ENCODE measurements around the gene MUC2.

Gene MUC2

DNA sequence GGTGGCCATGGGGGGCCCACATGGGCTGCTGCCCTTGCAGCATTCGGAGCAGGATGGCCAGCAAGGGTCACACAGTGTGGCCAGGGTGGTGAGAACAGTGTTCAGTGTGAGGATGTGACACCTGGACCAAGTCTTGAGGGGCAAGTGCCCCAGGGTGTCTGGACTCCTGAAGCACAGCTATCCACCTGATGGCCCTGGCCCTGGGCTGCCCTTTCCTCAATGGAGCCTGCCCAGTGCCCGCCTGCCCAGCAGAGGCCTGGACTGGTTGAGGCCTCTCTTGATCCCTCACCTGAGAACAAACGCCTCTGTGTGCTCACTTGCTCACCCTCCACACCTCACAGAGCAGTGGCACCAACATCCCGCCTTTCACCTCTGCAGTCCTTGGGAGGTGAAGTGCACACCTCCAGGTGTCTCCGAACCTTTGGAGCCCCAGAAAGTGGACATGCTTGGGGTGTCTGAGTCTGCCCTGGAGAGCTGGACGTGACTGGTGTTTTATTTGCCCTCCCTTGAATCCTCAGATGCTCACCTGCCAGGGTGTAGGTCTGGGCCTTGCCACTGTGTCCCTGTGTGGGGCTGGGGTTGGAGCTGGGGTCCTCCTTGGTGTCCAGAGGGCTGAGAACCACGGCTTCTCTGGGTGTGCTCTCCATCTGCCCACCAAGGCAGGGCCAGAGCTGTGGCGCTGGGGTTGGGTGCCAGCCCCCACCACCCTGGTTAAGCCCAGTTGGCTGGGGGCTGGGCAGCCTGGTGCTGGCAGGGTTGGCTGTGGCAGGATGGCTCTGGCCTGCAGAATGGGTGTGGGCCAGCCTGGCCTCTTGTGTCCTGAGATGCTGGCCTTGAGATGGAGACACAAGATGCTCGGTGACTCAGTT lies 3.8 kb upstream of the MUC2 start:
- in situ Hi-C loops (cut with MboI; ENCODE audit: low sequenced_read_pairs) = loop anchor here (25.0 kb wide), 1 partner anchor 209 kb away; no protein-coding TSS in a partner anchor

- in situ Hi-C loops (cut with MboI; ENCODE audit: low sequenced_read_pairs) = loop anchor here (25.0 kb wide), 1 partner anchor 209 kb away; no protein-coding TSS in a partner anchor
These were observed 3.0 kb upstream of the MUC2 start for GRCh38 chr11:1071571-1072115.

DNA sequence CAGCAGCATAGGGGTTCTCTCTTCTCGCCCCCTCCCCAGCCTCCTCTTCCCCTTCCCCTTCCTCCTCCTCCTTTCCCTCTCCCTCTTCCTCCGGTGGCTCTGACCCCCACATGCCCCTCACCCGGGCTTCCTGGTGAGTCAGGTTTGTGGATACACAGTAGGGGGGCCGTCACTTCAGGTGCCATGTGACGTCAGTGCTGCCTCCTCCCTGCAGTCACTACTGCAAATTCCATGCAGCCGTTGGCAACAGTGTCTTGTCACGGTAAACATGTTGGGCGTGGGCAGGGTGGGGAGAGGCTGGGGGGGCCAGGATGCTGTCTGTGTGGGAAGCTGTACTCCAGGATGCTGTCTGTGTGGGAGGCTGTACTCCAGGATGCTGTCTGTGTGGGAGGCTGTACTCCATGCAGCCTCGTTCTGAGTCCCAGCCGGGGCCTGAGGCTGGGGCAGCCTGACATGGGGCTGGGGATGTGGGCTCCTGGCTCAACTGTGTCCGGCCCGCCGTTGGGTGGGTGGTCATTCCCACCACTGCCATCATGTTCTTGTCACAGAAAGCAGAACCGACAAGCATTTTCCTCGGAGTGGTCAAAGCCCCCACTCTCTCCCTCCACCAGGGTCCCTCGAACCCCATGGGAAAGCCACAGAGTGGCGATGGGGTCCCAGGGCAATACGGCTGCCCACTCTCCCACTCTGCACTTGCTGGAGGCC lies 2.4 kb upstream of the MUC2 start:
- in situ Hi-C loops (cut with MboI; ENCODE audit: low sequenced_read_pairs) = loop anchor here (25.0 kb wide), 1 partner anchor 210 kb away; no protein-coding TSS in a partner anchor

DNA sequence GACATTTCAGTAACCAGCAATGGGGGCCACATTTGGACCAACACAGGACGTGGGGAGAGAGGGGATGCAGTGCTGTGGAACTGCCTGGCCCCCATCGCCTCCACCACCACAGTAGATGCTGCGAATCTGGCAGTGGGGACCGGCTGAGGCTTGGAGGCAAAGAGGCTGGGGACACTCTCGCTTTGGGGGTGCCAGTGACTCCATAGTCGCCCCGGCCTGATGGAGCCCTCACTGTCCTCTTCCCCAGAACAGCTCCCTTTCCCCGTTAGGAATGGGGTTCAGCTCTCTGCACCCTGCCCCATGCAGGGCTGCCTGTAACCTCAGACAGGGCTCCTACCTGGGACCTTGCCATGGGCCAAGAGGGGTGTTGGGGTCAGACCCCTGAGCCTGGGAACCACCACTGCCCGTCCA lies 1.8 kb upstream of the MUC2 start:
- in situ Hi-C loops (cut with MboI; ENCODE audit: low sequenced_read_pairs) = loop anchor here (25.0 kb wide), 1 partner anchor 211 kb away; no protein-coding TSS in a partner anchor

DNA sequence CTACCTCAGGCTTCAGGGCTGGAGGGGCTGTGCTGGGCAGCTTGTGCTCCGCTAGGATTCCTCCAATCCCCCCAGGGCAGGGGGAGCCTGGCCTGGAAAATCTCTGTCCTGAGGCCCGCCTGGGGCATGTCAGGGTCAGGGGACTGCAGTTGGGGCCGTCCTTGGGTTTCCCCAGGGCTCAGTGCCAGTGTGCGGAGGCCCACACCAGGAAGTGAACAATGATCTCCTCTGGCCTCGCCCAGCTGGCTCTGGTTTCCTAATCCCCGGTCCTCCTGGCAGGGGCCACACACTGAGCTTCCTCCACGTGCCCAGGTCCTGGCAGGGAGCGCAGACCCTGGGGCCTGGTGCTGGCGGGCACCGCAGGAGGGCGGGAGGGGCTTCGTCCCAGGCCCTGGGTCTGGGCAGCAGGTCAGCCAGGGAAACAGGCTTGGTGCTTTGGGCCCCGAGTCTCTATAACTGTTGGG lies 1.4 kb upstream of the MUC2 start:
- in situ Hi-C loops (cut with MboI; ENCODE audit: low sequenced_read_pairs) = loop anchor here (25.0 kb wide), 1 partner anchor 211 kb away; no protein-coding TSS in a partner anchor

DNA sequence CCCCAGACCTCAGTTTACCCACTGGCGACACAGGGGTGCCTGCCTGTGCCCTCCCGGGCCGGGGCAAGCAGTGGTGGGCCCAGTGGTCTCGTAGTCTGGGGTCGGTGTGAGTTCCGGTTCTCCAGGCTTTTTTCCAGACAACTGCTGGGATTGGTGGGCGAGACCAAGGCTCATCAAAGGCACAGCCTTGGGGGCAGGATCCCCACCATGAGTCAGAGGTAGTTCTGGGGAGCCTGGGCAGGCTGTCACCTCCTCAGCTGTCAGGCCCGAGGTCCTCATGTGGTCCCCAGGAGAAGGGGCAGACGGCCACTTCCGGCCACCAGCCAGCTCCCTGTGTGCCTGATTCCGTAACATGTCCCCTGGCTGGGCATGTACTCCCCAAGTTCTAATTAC lies 827 bp upstream of the MUC2 start:
- in situ Hi-C loops (cut with MboI; ENCODE audit: low sequenced_read_pairs) = loop anchor here (25.0 kb wide), 1 partner anchor 212 kb away; no protein-coding TSS in a partner anchor

DNA sequence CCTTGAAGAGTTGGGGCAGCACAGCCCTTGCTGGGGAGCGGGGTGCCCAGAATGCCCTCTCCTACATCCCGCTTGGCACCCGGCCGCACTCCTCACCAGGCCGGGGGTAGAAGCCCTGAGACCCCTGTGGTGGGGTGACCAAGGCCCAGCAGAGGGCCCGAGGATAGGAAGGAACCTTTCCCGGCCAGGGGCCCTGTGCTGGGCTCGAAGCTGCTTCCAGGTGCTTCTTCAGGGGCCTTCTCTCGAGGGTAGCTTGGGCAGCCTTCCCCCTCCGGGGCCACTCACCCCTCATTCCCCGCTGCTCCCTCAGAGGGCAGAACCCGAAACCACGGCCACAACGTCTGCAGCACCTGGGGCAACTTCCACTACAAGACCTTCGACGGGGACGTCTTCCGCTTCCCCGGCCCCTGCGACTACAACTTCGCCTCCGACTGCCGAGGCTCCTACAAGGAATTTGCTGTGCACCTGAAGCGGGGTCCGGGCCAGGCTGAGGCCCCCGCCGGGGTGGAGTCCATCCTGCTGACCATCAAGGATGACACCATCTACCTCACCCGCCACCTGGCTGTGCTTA lies 752 bp downstream of the MUC2 start:
- in situ Hi-C loops (cut with MboI; ENCODE audit: low sequenced_read_pairs) = no loop called here

DNA sequence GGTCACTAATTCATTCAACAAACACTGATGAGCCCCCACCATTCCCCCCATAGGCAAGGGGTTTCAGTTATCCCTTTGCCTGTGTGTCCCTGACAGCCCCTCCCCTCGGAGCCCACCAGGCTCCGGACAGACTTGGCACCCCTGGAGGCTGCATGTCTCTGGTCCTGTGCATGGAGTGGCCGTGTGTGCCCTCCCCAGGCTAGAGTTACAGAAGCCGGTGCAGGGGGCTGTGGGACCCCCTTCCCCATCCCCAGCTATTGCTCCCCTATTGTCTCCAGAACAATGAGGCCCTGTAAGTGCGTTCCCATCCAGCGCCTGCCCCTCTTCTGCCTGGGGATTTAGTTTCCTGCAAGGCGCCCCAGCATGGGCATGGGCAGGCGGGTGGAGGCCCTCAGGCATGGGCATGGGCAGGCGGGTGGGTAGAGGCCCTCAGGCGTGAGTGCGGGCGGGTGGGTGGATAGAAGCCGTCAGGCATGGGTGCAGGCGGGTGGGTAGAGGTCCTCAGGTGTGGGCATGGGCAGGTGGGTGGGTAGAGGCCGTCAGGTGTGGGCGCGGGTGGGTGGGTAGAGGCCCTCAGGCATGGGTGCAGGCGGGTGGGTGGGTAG lies 1.5 kb downstream of the MUC2 start:
- in situ Hi-C loops (cut with MboI; ENCODE audit: low sequenced_read_pairs) = no loop called here

- in situ Hi-C loops (cut with MboI; ENCODE audit: low sequenced_read_pairs) = no loop called here
These were observed 2.4 kb downstream of the MUC2 start for GRCh38 chr11:1077033-1077416.

- in situ Hi-C loops (cut with MboI; ENCODE audit: low sequenced_read_pairs) = no loop called here
These were observed 2.9 kb downstream of the MUC2 start for GRCh38 chr11:1077417-1078119.

DNA sequence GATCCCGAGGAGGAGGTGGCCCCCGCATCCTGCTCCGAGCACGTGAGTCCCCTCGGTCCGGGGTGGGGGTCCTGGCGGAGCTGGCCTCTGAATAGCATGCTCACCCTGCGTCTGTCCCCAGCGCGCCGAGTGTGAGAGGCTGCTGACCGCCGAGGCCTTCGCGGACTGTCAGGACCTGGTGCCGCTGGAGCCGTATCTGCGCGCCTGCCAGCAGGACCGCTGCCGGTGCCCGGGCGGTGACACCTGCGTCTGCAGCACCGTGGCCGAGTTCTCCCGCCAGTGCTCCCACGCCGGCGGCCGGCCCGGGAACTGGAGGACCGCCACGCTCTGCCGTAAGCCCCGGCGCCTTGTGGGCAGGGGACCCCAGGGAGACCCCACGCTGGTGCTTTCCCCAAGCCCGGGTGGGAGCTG lies 3.5 kb downstream of the MUC2 start:
- in situ Hi-C loops (cut with MboI; ENCODE audit: low sequenced_read_pairs) = no loop called here

GRCh38 chr11:1081601-1082311 lies 7.1 kb downstream of the MUC2 start:
- in situ Hi-C loops (cut with MboI; ENCODE audit: low sequenced_read_pairs) = no loop called here

GRCh38 chr11:1082346-1082727 lies 7.7 kb downstream of the MUC2 start:
- in situ Hi-C loops (cut with MboI; ENCODE audit: low sequenced_read_pairs) = no loop called here

- in situ Hi-C loops (cut with MboI; ENCODE audit: low sequenced_read_pairs) = no loop called here
These were observed 8.3 kb downstream of the MUC2 start for GRCh38 chr11:1082728-1083620.

DNA sequence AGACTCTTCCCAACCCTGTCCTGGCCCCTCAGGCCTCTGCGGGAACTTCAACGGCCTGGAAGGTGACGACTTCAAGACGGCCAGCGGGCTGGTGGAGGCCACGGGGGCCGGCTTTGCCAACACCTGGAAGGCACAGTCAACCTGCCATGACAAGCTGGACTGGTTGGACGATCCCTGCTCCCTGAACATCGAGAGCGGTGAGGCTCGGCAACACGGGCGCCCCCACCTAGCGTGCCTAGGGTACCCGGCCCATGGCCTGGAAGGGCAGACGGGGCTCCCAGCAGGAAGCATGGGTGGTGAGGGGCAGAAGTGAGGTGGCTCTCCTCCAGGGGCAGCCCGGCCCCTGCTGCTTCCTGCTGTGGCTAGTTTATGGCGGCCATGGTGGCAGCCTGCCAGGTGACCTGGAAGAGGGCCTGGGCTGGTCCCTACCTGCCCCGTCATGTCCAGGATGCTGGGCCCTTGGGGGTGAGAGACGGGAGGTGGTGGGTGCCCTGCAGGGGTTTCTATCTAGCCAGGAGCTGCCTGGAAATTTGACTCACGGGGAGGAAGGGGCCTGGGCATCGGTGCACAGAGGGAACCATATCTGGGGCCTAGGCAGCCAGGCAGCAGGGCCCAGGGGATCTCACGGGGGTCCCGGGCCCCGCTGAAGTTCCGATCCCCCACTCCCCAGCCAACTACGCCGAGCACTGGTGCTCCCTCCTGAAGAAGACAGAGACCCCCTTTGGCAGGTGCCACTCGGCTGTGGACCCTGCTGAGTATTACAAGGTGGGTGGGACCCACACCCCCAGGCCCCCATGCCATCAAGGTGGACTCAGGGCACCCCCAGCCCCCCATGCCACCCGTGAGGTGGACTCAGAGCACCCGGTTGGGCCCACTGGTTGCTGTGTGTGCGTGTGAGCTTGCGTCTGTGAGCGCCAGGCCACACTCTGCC lies 9.2 kb downstream of the MUC2 start:
- in situ Hi-C loops (cut with MboI; ENCODE audit: low sequenced_read_pairs) = no loop called here

DNA sequence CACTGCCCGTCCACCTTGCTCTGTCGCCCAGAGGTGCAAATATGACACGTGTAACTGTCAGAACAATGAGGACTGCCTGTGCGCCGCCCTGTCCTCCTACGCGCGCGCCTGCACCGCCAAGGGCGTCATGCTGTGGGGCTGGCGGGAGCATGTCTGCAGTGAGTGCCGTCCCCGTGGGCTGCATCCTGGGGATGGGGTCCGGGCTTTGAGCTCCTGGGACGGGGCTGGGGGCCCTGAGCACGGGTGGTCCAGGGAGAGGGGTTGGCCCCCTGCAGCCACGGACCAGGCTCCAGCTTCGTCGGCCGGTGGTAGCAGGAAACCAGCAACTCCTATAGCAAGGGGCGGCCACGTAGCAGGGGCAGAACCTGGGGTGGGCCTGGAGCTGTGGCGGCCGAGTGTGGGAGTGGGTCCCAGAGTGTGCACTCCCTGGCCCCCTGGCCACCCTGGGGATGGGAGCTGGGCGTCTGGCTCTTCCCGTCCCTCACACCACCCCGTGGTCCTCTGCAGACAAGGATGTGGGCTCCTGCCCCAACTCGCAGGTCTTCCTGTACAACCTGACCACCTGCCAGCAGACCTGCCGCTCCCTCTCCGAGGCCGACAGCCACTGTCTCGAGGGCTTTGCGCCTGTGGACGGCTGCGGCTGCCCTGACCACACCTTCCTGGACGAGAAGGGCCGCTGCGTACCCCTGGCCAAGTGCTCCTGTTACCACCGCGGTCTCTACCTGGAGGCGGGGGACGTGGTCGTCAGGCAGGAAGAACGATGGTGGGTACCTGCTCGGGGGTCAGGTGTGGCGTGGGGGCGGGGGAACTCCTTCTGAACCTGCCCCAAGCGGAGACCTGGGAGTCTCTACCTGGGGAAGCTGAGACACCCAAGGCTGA lies 10.1 kb downstream of the MUC2 start:
- in situ Hi-C loops (cut with MboI; ENCODE audit: low sequenced_read_pairs) = no loop called here
